Fibroblast of mammary gland (primary cell): ENCODE results near the gene CPEB3.
A peak's percentile ranks its signal among the peaks of the same experiment; 100 is the strongest.
"Not testable (repeated sequence)": the region's sequence is repeated elsewhere in the genome, so short reads cannot be mapped to it uniquely, and the experiment has no call there.

Experiments used
- DNase-seq: peaks from one replicate; pipeline ENCODE4 v3.0.0-alpha.2; 2010; ENCODE audit warnings: low read depth
- H3K4me3 ChIP-seq: 2 replicates; pipeline ENCODE4 v1.5.1; 2011; ENCODE audit warnings: low read depth, mild to moderate bottlenecking, low read length, moderate library complexity; ENCODE audit not compliant: control insufficient read depth
- CTCF ChIP-seq: conservative IDR thresholded peaks from 2 replicates; pipeline ENCODE4 v1.5.1; 2011; ENCODE audit warnings: low read depth, low read length, inconsistent platforms; ENCODE audit not compliant: control insufficient read depth, insufficient read depth

Gene CPEB3

GRCh38 chr10:92290837-92291615 is at the start of gene CPEB3, which contains the start of gene MARCHF5:
Gene CPEB3 (minus strand): TSS chr10:92291078. CDS start chr10:92240350, 50,728 bp downstream.
Gene MARCHF5 (plus strand): TSS chr10:92291167. CDS start chr10:92291495, 328 bp downstream.
- peak; percentile 44 for TF ChIP-seq CTCF
- DNase-seq = peak; percentile 93
- peak within 1 kb of the TSS; percentile 92 for H3K4me3 ChIP-seq

GRCh38 chr10:92329927-92330326 is 39.0 kb upstream of the CPEB3 start:
- not testable (repeated sequence) for DNase-seq

GRCh38 chr10:92328993-92329392 is 38.1 kb upstream of the CPEB3 start:
- TF ChIP-seq CTCF = no peak
- no peak overlapping the region for H3K4me3 ChIP-seq
- DNase-seq = peak; percentile 16

More at GRCh38 chr10:92329927-92330326, 39.0 kb upstream of the CPEB3 start:
- not testable (repeated sequence) for H3K4me3 ChIP-seq

- peak; percentile 14 for DNase-seq
- no peak overlapping the region for H3K4me3 ChIP-seq
- no peak for TF ChIP-seq CTCF
Measured at GRCh38 chr10:92327445-92328433, 36.9 kb upstream of the CPEB3 start.

GRCh38 chr10:92323079-92323478 is 32.2 kb upstream of the CPEB3 start:
- no peak for TF ChIP-seq CTCF
- DNase-seq = no peak
- H3K4me3 ChIP-seq = no peak overlapping the region

- no peak for DNase-seq
- no peak overlapping the region for H3K4me3 ChIP-seq
- TF ChIP-seq CTCF = no peak
Measured at GRCh38 chr10:92316610-92317009, 25.7 kb upstream of the CPEB3 start.
